ENCODE measurements around the gene SERPINA3. TPM values are rescaled to one million over a fixed set of nuclear protein-coding genes. Genes with fewer than 3 reads are reported as not detected.

The SERPINA3 gene
- total RNA-seq, 1 donor from 2014 or later, result 36.4 TPM

DNA sequence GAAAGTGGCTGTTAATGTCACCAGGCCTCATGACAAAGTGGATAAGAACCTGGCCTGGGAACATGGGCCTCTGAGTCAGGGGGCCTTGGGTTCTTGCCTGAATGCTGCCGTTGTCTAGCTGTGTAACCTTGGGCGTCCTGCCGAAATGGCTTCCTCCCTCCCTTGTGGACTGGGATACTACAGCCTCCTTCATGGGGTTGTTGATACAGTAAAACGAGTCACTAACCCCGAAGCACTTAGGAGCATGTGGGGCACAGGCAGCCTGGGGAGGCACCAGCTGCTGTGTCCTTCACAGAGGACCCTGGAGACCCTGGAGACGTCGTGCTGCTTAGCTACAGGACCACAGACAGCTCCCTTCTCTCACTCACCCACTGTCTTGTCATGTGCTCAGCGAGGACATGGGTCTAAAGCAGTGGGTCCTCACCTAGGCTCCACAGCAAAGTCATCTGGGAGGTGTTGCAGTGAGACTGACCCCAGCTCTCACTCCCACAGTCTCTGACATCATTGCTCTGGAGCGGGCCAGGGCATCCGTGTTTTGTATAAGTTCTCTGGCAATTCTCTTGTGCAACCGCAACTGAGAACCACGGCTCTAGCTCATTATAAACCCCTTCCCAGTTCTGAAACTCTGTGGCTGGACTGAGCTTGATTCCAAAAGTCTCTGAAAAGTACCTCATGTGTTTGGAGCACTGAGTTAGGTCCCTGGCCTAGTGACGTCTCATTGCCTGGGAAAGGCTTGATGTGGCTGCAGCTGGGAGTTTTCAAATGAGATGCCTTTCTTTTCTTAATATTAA lies 42.1 kb downstream of the SERPINA3 start:
- DNase-seq (no peak), ATAC-seq (no peak)
- Histone ChIP-seq H3K27me3 (no peaks in the 10 kb centered on the region), H3K4me3 (no peak overlapping the region), H3K36me3 (no peaks in the 10 kb centered on the region), H3K27ac (no peak overlapping the region), H3K9me3 (no peaks in the 10 kb centered on the region), H3K4me1 (no peaks in the 10 kb centered on the region)
- TF ChIP-seq, protein P1, sequence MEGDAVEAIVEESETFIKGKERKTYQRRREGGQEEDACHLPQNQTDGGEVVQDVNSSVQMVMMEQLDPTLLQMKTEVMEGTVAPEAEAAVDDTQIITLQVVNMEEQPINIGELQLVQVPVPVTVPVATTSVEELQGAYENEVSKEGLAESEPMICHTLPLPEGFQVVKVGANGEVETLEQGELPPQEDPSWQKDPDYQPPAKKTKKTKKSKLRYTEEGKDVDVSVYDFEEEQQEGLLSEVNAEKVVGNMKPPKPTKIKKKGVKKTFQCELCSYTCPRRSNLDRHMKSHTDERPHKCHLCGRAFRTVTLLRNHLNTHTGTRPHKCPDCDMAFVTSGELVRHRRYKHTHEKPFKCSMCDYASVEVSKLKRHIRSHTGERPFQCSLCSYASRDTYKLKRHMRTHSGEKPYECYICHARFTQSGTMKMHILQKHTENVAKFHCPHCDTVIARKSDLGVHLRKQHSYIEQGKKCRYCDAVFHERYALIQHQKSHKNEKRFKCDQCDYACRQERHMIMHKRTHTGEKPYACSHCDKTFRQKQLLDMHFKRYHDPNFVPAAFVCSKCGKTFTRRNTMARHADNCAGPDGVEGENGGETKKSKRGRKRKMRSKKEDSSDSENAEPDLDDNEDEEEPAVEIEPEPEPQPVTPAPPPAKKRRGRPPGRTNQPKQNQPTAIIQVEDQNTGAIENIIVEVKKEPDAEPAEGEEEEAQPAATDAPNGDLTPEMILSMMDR (IDR thresholded peaks at IDR 0.05), result no peak
- intact Hi-C loops (cut with DNase I), result no loop called here

DNA sequence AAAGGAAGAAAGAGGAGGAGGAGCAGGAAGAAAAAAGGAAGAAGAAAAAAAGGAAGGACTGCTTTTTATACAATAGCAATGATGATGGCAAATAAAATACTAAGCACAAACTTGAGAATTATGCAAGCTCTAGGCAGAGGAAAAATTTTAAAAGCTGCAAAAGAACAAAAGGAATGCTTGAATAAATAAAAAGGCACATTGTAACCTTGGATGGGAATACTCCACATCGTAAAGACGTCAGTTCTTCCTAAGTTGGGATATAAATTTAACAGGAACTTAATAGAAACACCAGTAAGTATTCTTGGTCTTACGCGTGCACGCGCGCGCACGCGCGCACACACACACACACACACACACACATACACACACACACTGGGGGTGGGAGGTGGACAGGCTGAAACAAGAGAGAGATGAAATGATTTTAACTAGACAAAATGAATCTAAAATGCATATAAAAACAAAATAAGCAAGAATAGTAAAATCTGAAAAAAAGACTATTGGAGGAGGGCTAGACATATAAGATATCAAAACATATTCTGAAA lies 43.0 kb downstream of the SERPINA3 start:
- no peaks in the 10 kb centered on the region for H3K27me3 ChIP-seq
- no peak overlapping the region for H3K4me3 ChIP-seq
- ATAC-seq (no peak), DNase-seq (no peak)
- no peaks in the 10 kb centered on the region for H3K4me1 ChIP-seq
- H3K36me3 ChIP-seq, result no peaks in the 10 kb centered on the region
- TF ChIP-seq, protein P1 (IDR thresholded peaks at IDR 0.05), result no peak
- no peaks in the 10 kb centered on the region for H3K9me3 ChIP-seq
- intact Hi-C loops (cut with DNase I), result no loop called here
- H3K27ac ChIP-seq, result no peak overlapping the region

DNA sequence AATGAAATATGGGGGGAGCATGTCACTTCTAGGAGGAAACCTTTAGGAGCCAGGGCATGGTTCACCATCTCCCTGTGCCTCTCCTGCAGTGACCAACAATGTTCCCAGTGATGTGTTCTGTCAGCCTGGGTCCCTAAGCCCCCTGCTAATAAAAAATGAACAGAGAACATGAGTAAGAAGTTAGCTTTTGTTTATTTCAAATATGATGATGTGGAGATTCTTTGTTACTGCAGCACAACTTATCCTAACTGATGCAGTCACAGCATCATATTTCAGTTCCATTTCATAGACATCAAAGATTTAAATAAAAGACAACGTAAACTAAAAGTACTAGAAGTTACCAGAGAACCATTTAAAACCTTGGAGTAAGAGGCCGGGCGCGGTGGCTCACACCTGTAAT lies 43.9 kb downstream of the SERPINA3 start:
- ATAC-seq (no peak), DNase-seq (no peak)
- no peaks in the 10 kb centered on the region for H3K4me1 ChIP-seq
- no peak overlapping the region for H3K4me3 ChIP-seq
- intact Hi-C loops (cut with DNase I), result no loop called here
- H3K27ac ChIP-seq, result no peak overlapping the region
- TF ChIP-seq, protein P1 (IDR thresholded peaks at IDR 0.05), result no peak
- no peaks in the 10 kb centered on the region for H3K9me3 ChIP-seq
- H3K27me3 ChIP-seq, result no peaks in the 10 kb centered on the region
- H3K36me3 ChIP-seq, result no peaks in the 10 kb centered on the region

DNA sequence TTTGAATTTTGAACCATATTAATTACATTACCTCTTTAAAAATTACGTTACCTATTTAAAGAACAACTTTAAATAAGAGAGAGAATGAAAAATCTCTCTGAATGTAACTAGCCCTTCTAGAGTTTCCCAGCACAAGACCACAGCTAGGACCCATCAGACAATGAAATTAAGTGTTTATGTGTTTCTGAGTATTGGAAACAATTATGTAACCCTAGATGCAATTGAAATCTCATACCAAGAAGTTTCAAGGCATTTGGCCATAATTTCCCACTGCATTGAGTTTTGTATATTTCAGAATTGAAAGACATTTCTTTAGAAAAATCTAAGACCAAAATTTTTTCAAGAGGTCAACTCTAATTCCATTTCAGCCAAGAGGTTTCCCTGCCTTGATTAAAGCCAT lies 47.1 kb downstream of the SERPINA3 start:
- no peak for DNase-seq
- no peak for ATAC-seq
- Histone ChIP-seq H3K4me3 (no peak overlapping the region), H3K4me1 (no peaks in the 10 kb centered on the region), H3K9me3 (no peaks in the 10 kb centered on the region), H3K27ac (no peak overlapping the region), H3K27me3 (no peaks in the 10 kb centered on the region), H3K36me3 (no peaks in the 10 kb centered on the region)
- intact Hi-C loops (cut with DNase I), result no loop called here
- TF ChIP-seq, protein P1 (IDR thresholded peaks at IDR 0.05), result no peak

DNA sequence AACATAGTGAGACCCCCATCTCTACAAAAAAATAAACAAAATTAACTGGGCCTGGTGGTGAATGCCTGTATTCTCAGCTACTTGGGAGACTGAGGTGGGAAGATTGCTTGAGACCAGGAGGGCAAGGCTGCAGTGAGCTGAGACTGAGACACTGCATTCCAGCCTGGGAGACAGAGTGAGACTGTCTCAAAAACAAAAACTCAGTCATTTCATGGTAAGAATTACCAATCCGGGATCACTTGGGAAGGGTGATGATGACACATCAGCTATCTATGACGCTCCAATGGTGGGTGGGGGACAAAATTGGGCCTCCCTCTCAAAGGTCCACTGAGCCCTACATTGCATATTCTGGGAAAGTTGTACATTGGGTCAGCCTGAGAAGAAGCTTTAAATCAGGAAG lies 47.7 kb downstream of the SERPINA3 start:
- Histone ChIP-seq H3K9me3 (no peaks in the 10 kb centered on the region), H3K27me3 (no peaks in the 10 kb centered on the region), H3K36me3 (no peaks in the 10 kb centered on the region), H3K4me1 (no peaks in the 10 kb centered on the region), H3K4me3 (no peak overlapping the region), H3K27ac (no peak overlapping the region)
- ATAC-seq (no peak), DNase-seq (no peak)
- intact Hi-C loops (cut with DNase I), result no loop called here
- TF ChIP-seq, protein P1 (IDR thresholded peaks at IDR 0.05), result no peak
